HG02759 (cell line): ENCODE results near the gene C9orf72.
"Not testable (repeated sequence)": the region's sequence is repeated elsewhere in the genome, so short reads cannot be mapped to it uniquely, and the experiment has no call there.

Experiments
- ATAC-seq: cut with Tn5 transposase; IDR thresholded peaks from one replicate; pipeline ENCODE4 v1.9.1; 2021; ENCODE audit warnings: mild to moderate bottlenecking, moderate library complexity; ENCODE audit not compliant: unreplicated experiment

Gene C9orf72

DNA sequence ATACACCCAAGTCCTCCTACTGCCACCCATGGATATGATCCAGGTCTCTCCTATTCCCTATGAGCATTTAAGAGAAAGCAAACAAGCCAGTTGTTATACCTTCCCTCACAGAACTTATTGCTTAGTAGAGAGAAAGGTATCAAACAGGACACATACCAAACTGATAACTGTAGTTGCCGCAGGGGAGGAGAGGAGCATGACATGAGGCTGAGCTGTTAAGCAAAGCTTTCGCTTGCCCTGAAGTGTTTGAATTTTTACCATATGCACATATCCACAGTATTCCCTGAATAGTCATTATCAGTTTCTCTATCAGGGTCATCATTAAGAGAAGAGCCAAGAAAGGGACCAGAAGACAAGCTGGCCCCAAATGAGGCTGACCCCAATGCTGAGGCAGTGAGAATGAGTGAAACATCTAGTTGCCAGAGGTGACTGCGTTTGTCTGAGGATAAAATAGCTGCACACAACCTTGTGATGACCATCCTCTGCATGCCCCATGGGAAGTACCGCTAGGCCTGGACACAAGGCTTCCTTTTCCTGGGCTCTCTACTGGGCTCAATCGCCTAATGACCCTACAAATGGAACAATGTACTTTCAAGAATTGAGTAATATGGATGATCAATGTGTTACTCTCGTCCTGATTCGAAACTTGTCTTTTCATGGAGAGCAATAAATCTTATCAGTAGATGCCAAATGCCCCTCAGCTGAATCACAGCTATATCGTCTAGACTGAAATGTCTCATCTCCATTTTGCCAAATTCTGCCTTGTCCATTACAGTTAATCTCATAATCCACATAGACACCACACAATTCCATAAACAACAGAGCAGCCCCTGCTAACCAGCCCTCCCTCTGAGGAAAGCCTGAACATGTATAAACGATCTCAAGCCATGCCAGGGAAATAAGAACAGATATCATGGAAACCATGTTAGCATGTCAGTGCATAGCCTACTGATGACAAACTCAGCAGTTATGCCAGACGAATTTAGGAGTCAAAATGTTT is 53.5 kb downstream of the C9orf72 start:
- no peak for ATAC-seq

DNA sequence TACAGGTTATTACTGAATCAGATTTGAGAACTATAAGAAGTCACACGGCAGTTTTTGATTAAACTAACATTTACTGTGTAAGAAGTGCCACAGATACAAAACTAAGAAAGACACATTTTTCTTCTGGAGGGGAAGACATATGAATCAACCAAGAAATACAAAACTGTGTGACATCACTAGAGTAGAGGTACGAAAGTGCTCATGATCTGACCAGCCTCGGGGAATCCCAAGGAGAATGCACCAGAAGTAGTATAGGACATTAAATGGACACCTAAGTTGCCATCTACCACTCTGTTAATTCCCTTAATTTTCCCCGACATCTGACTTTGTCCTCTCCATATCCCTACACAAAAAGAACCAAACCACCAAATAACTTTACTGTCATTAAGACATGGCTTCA is 54.5 kb downstream of the C9orf72 start:
- ATAC-seq, result no peak

DNA sequence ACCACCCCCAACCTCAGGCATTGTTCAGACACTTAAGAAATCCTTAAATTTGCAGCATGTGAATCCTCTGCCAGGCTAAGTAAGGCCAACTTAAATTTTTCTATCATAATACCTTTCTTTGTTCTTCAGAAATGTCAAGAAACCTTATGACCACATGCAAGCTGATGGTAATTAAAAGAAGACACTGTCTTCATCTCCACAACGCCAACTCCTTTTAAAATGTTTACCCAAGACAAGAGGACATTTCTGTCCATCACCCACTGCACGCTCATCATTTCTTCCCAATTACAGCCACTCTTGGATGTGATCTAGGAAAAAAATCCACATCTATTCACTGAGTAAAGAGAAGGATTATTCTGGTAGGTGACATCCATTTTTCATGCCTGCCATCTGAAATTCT is 55.3 kb downstream of the C9orf72 start:
- ATAC-seq, result no peak

DNA sequence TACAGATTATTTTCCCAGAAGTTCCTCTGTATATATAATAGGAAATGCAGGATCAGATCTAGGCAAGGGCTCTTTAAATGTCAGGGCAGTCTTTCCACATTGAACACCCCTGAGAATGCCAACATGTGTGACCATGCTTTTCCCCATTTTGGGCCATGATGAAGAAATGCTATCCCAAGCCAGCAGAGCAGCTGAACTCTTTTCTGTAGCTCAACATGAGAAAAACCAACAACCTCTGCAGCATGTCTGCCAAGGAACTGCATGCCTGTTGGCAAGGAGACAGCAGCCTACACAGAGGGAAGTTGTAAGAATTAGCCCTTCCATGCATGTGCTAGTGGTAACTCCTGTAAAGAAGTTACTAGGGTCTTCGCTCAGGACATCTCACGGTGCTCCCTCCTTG is 58.7 kb downstream of the C9orf72 start:
- no peak for ATAC-seq

DNA sequence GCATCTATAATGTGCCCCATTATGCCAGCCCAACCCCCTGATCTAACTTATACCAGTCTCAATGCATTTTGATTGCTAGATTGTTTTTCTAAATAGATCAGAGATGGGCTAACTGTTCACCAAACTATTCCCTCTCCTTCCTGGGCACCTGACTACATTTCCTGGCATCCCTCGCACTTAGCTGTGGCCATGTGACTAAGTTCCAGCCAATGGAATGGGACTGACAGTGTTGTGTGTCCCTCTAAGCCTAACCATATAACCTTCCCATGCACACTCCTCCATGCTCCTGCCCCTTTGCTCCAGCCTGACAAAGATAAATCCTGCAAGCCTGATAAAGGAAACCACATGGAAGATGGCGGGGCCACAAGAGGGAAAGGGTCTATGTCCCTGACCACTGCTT is 61.5 kb downstream of the C9orf72 start:
- ATAC-seq, result no peak

DNA sequence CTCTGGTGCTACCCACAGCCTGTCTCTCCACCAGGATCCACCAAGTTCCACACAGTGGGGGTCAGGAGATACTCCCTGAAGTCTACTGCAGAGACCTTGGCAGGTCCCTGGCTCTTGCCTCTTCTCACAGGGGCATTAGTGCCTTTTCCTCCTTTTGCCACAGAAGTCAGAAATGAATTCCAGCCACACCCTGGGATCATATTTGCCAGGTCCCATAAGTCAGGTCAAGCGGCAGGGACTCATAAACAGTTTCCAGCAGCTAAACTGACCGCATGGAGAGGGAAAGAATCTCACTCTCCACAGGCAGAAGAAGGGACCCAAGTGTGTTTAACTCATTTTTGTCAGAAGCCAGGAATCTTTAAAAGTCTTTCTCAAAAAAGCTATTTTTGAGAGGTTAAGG is 62.5 kb downstream of the C9orf72 start:
- no peak for ATAC-seq

DNA sequence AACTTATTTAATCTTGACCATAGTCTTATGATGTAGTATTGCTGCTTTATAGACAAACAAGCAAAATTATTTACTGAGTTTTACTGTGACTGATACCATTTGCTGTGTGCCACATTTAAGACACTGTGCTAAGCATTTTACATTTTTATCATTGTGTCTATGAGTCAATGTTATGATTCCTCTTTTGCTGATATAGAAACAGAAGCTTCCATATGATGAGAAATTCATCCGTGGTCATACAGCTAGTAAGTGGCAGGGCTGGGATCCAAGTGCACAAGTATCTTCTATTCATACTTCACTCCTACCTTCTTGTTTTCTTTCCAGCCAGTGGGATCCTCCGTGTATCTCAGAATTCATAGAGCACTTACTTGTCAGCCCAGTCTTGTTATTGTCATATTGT is 66.3 kb downstream of the C9orf72 start:
- no peak for ATAC-seq

DNA sequence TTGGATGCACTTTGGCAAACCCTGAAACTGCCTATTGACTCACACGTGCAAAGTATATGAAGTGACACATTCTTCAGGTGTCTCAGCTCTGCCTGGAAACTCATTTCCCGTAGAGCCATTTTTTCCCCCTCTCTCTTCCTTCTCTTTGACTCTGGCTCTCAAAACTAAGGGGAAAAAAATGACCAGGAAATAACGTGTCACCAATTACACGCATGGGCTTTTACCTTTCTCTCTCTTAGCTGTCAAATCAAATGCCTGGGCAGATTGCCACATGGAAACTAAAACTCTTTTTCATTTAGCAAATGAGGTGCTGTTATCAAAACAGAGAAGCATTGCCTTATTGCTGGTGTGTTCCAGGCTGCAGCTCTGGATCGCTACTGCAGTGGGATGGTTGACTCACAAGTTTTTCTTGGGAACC is 67.5 kb downstream of the C9orf72 start:
- no peak for ATAC-seq

DNA sequence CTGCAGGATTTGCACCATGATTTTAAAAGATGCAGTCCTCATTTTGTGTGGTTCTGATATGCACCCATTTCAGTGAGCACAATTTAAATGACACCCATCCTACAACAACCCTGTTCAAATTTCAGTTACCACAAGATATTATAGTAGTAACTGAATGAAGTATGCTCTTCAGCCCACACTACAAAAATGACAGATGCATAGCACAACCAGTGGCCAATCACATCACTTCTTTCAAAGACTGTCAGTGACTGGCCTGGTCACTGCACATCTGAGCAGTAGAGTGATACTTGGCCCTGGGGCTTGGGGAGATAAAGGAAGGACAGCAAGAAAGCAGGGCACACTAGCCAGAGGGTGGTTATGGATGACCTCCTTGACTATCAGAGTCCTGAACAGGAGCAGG is 69.0 kb downstream of the C9orf72 start:
- no peak for ATAC-seq

DNA sequence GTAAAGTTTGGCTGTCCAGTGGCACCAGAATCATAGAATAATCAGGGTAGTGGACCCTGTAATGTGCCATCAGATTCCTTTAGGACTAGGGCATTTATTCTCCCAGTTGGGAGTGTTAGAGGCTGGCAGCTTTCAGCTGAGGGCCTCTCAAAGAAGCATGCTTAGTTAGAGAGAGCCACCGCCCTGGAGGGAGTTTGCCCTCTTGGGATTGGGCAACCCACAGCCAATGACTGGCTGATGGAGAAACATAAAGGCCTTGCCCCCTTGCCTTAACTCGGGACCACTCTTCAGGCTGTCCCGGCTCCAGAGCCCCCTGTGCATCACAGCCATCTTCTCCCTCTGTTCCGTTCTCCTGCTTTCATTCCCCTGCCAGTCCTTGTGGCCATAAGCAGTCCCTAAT is 69.7 kb downstream of the C9orf72 start:
- no peak for ATAC-seq

DNA sequence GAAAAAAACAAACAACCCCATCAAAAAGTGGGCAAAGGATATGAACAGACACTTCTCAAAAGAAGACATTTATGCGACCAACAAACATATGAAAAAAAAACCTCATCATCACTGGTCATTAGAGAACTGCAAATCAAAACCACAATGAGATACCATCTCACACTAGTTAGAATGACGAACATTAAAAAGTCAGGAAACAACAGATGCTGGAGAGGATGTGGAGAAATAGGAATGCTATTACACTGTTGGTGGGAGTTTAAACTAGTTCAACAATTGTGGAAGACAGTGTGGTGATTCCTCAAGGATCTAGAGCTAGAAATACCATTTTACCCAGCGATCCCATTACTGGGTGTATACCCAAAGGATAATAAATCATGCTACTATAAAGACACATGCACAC is 72.4 kb downstream of the C9orf72 start:
- not testable (repeated sequence) for ATAC-seq

DNA sequence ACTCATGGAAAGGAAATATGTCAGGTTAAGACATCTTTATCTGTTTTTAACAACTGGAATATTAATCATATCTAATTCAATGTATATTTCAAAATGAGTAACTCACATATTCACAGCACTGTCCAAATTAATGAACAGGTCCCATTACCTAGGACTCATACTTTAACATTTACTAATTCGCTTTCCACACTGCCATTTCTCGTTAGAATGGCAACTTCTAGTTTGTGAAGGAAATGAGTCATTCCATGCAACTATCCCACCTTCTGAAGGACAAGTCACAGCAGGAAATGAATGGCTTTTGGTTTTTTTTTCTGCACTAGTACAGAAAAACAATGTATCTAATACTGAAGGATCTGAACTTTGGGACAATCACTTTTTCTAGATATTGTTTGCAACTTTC is 73.8 kb downstream of the C9orf72 start:
- no peak for ATAC-seq

DNA sequence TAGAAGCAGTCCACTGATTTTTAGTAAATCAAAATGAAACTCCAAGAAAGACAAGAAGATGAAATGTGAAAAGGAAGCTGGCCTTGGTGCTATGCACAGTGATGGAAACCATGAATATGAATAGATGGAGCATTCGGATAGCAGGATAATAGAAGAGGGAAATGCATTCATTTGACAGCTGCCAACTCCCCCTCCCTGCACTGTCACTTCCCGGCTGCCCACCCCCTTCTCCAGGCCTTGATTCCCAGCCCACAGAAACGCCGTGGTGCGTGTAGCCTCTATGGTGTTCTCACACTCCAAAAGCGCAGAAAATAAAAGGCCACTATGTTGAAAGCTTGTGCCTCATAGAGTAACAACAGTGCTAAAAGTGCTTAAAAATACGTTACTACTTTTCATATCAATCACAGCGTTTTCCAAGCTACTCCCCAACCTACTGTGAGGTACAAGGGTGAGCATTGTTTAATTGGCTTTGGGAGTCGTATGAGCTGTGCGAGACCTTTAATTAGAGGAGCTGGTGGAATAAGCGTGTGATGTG is 75.3 kb downstream of the C9orf72 start:
- no peak for ATAC-seq
